Measurements from ENCODE around the gene CADM4.

GRCh38 chr19:43674596-43674995 lies 34.9 kb upstream of the CADM4 start:
- no peak for TF ChIP-seq CTCF (IDR thresholded peaks at IDR 0.05)
- TF ChIP-seq POLR2A (IDR thresholded peaks at IDR 0.05), result no peak

Data from breast epithelium (tissue), 3 donors.